Measurements from ENCODE around the gene NUDT13. TPM values are rescaled to one million over a fixed set of nuclear protein-coding genes. Genes with fewer than 3 reads are reported as not detected.
"Not testable (repeated sequence)": the region's sequence is repeated elsewhere in the genome, so short reads cannot be mapped to it uniquely, and the experiment has no call there.

Gene NUDT13
- total and polyA plus RNA-seq, 8 donors: 0.45 to 17.7 (median 1.7) TPM; not detected in 1

DNA sequence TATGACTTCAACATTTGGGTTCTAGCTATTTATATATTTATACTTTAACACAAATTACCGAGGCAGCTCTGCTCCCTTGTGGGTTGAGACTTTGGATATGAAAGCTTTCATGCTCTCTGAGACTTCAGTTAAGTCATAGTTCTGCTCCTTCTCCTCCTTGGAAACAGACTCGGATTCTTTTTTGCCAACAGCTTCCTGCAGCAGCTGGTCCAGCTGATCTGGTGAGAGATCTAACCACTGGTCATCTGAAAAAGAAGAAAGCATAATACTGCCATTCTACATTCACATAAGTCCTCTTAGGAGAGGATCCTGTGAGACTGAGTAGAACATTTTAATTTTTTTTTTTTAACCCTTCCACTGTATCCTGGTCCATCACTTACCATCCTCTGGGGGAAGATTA lies 29.0 kb downstream of the NUDT13 start:
- no peak for DNase-seq
- Histone ChIP-seq H3K4me3 (no peak overlapping the region), H3K9me3 (no peaks in the 10 kb centered on the region), H3K36me3 (peaks cover 67 to 100% (median 100%) of the 10 kb centered on the region in 4 donors), H3K27ac (no peak overlapping the region), H3K4me1 (no peaks in the 10 kb centered on the region), H3K27me3 (no peaks in the 10 kb centered on the region)
- intact Hi-C loops (cut with DNase I; ENCODE audit: low total_unique reads): no loop called here
- 58 to 83% (median 72%) methylated on average over 2 of the region's 2 CpGs for WGBS, 5 donors
- TF ChIP-seq POLR2A (IDR thresholded peaks at IDR 0.05): no peak
- no peak for TF ChIP-seq POLR2AphosphoS5 (IDR thresholded peaks at IDR 0.05)
- TF ChIP-seq EP300 (IDR thresholded peaks at IDR 0.05): no peak
- TF ChIP-seq, protein P1, sequence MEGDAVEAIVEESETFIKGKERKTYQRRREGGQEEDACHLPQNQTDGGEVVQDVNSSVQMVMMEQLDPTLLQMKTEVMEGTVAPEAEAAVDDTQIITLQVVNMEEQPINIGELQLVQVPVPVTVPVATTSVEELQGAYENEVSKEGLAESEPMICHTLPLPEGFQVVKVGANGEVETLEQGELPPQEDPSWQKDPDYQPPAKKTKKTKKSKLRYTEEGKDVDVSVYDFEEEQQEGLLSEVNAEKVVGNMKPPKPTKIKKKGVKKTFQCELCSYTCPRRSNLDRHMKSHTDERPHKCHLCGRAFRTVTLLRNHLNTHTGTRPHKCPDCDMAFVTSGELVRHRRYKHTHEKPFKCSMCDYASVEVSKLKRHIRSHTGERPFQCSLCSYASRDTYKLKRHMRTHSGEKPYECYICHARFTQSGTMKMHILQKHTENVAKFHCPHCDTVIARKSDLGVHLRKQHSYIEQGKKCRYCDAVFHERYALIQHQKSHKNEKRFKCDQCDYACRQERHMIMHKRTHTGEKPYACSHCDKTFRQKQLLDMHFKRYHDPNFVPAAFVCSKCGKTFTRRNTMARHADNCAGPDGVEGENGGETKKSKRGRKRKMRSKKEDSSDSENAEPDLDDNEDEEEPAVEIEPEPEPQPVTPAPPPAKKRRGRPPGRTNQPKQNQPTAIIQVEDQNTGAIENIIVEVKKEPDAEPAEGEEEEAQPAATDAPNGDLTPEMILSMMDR (IDR thresholded peaks at IDR 0.05): no peak

DNA sequence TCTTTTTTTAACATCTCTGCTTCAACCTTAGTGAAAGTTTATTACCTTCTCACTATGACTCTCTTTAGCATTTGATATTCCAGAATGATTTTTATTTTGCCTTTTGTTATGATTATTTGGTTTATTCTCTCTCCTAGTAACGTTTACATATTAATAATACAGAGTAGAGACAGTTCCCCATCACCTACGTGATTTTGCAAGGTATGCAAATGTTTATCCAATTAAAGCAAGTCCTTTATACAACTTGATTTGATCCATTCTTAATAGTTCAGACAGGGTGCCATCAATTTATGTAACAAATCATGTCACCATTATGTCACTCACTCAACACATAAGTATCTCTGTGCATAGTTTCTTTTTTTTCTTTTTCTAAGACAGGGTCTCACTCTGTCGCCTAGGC lies 31.3 kb downstream of the NUDT13 start:
- Histone ChIP-seq H3K4me3 (no peak overlapping the region), H3K27ac (no peak overlapping the region), H3K36me3 (peaks cover 70 to 100% (median 100%) of the 10 kb centered on the region in 4 donors), H3K4me1 (no peaks in the 10 kb centered on the region), H3K9me3 (no peaks in the 10 kb centered on the region), H3K27me3 (no peaks in the 10 kb centered on the region)
- DNase-seq: no peak
- 84 to 92% (median 88%) methylated on average over 3 of the region's 3 CpGs for WGBS, 5 donors
- no peak for TF ChIP-seq POLR2A (IDR thresholded peaks at IDR 0.05)
- TF ChIP-seq, protein P1 (IDR thresholded peaks at IDR 0.05): no peak
- TF ChIP-seq EP300 (IDR thresholded peaks at IDR 0.05): no peak
- no peak for TF ChIP-seq POLR2AphosphoS5 (IDR thresholded peaks at IDR 0.05)
- intact Hi-C loops (cut with DNase I; ENCODE audit: low total_unique reads): no loop called here

DNA sequence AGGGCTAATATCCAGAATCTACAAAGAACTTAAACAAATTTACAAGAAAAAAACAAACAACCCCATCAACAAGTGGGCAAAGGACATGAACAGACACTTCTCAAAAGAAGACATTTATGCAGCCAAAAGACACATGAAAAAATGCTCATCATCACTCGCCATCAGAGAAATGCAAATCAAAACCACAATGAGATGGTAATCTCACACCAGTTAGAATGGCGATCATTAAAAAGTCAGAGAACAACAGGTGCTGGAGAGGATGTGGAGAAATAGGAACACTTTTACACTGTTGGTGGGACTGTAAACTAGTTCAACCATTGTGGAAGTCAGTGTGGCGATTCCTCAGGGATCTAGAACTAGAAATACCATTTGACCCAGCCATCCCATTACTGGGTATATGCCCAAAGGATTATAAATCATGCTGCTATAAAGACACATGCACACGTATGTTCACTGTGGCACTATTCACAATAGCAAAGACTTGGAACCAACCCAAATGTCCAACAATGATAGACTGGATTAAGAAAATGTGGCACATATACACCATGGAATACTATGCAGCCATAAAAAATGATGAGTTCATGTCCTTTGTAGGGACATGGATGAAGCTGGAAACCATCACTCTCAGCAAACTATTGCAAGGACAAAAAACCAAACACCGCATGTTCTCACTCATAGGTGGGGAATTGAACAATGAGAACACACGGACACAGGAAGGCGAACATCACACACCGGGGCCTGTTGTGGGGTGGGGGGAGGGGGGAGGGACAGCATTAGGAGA lies 40.6 kb downstream of the NUDT13 start:
- intact Hi-C loops (cut with DNase I; ENCODE audit: low total_unique reads); H3K27me3 ChIP-seq; H3K27ac ChIP-seq; H3K9me3 ChIP-seq; H3K4me3 ChIP-seq; DNase-seq; H3K4me1 ChIP-seq: not testable (repeated sequence)
- 76 to 98% (median 97%) methylated on average over 5 to 7 of the region's 8 CpGs for WGBS, 5 donors
- peaks cover 36 to 97% (median 89%) of the 10 kb centered on the region in 4 donors for H3K36me3 ChIP-seq

DNA sequence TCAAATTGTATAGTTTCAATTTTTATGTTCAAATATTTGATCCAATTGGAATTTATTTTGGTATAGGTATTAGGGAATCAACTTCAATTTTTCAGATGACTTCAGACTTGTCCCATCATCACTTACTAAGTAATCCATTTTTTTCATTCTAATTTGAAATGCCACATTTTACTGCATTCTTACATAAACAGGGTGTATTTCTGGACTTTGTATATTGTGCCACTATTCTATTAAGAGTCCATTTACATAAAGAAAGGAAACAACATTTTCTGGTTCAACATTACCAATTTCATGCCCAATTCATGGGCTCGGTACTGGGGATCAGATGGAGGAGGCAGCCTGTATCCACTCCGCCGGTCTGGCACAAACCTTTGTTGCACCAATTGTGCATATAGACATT lies 41.8 kb downstream of the NUDT13 start:
- H3K27me3 ChIP-seq: no peaks in the 10 kb centered on the region
- 95 to 99% (median 98%) methylated on average over 3 of the region's 3 CpGs for WGBS, 5 donors
- H3K27ac ChIP-seq: no peak overlapping the region
- no peak overlapping the region for H3K4me3 ChIP-seq
- no peak for TF ChIP-seq POLR2A (IDR thresholded peaks at IDR 0.05)
- TF ChIP-seq, protein P1 (IDR thresholded peaks at IDR 0.05): no peak
- TF ChIP-seq EP300 (IDR thresholded peaks at IDR 0.05): no peak
- TF ChIP-seq POLR2AphosphoS5 (IDR thresholded peaks at IDR 0.05): no peak
- no peaks in the 10 kb centered on the region for H3K4me1 ChIP-seq
- peaks cover 30 to 96% (median 89%) of the 10 kb centered on the region in 4 donors for H3K36me3 ChIP-seq
- no peaks in the 10 kb centered on the region for H3K9me3 ChIP-seq
- DNase-seq: no peak
- intact Hi-C loops (cut with DNase I; ENCODE audit: low total_unique reads): no loop called here

DNA sequence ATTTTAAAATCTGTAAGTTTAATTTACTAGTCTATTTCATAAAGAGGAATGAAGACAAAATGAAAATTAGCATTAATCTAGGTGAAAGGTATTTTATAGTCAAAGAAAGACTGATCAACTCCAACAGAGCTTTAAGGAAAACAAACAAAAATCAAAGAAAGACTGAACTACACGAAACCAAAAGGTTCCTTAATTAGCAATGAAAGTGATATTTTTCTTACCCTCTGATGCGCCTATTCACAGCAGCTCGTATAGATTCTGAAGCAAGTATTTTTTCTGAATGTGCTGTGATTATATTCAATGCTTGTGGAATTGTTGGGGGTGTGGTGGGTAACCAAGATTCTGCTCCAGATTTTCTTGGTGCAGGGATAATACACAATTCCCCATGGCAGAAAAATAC lies 45.8 kb downstream of the NUDT13 start:
- Histone ChIP-seq H3K9me3 (no peaks in the 10 kb centered on the region), H3K4me3 (no peak overlapping the region), H3K27me3 (no peaks in the 10 kb centered on the region), H3K27ac (no peak overlapping the region), H3K4me1 (peaks cover 0 to 8% (median 3%) of the 10 kb centered on the region in 4 donors), H3K36me3 (peaks cover 22 to 89% (median 87%) of the 10 kb centered on the region in 4 donors)
- TF ChIP-seq, protein P1 (IDR thresholded peaks at IDR 0.05): no peak
- DNase-seq: no peak
- 85 to 89% (median 87%) methylated on average over 3 of the region's 3 CpGs for WGBS, 5 donors
- intact Hi-C loops (cut with DNase I; ENCODE audit: low total_unique reads): no loop called here
